Measurements from ENCODE around the gene ADGB.

GRCh38 chr6:146602526-146602925 is 3.8 kb downstream of the ADGB start:
- TF ChIP-seq CTCF (IDR thresholded peaks at IDR 0.05; ENCODE audit: low read length) (no peak), EZH2 (optimal IDR thresholded peaks at IDR 0.05; ENCODE audit: low read depth, low read length) (no peak), EZH2phosphoT487 (IDR thresholded peaks at IDR 0.05; ENCODE audit: low read length) (no peak)

Data from MM.1S (cell line).